ENCODE measurements around the gene ZFAND6. TPM values are rescaled to one million over a fixed set of nuclear protein-coding genes. Genes with fewer than 3 reads are reported as not detected.

Gene ZFAND6
- total RNA-seq, 2 experiments from 2014 or later, result 86.2 to 122 TPM

- Histone ChIP-seq H3K79me2 (ENCODE audit: insufficient read depth, low read depth, low read length) (peaks cover 52% of the 10 kb centered on the region; the same call in 1 of the 2 replicates), H3K4me1 (ENCODE audit: insufficient read depth, low read length, poor library complexity, severe bottlenecking) (peaks cover 3% of the 10 kb centered on the region), H3K4me2 (ENCODE audit: low read length) (no peak overlapping the region), H4K20me1 (ENCODE audit: insufficient read depth, low read length) (peaks cover 18% of the 10 kb centered on the region), H3K9me3 (ENCODE audit: low read length) (no peaks in the 10 kb centered on the region), H3K36me3 (ENCODE audit: insufficient read depth, low read length) (peaks cover 32% of the 10 kb centered on the region), H3K4me3 (ENCODE audit: low read depth, low read length, poor library complexity, severe bottlenecking) (no peak overlapping the region), H3K9me2 (ENCODE audit: insufficient read depth, low read length) (no peaks in the 10 kb centered on the region), H3K27ac (ENCODE audit: low read depth, low read length, poor library complexity, severe bottlenecking) (no peak overlapping the region), H2AFZ (ENCODE audit: low read length) (no peak overlapping the region)
- POLR2A ChIA-PET, result interaction anchor here (0.6 kb wide), 1 partner anchor 142 kb away, joined by 5 read pairs; no protein-coding TSS in a partner anchor
- no TSS peak for BruUV-seq (replicated peaks)
- no peak for TF ChIP-seq CTCF (conservative IDR thresholded peaks at IDR 0.05; ENCODE audit: low read length)
- no peak for TF ChIP-seq EZH2phosphoT487 (IDR thresholded peaks at IDR 0.05; ENCODE audit: borderline replicate concordance, low read depth, low read length)
- CTCF ChIA-PET (ENCODE audit: unreplicated experiment), result no interaction called here
- no peak for DNase-seq (ENCODE audit: low spot score)
- intact Hi-C loops (cut with micrococcal nuclease; ENCODE audit: unreplicated experiment), result no loop called here
Observed at GRCh38 chr15:80100247-80100646, 40.8 kb downstream of the ZFAND6 start.

- Histone ChIP-seq H3K9me3 (ENCODE audit: low read length) (no peaks in the 10 kb centered on the region), H2AFZ (ENCODE audit: low read length) (no peak overlapping the region), H3K4me3 (ENCODE audit: low read depth, low read length, poor library complexity, severe bottlenecking) (no peak overlapping the region), H3K27ac (ENCODE audit: low read depth, low read length, poor library complexity, severe bottlenecking) (no peak overlapping the region), H4K20me1 (ENCODE audit: insufficient read depth, low read length) (peaks cover 12% of the 10 kb centered on the region), H3K4me2 (ENCODE audit: low read length) (no peak overlapping the region), H3K36me3 (ENCODE audit: insufficient read depth, low read length) (peaks cover 28% of the 10 kb centered on the region), H3K4me1 (ENCODE audit: insufficient read depth, low read length, poor library complexity, severe bottlenecking) (no peaks in the 10 kb centered on the region), H3K79me2 (ENCODE audit: insufficient read depth, low read depth, low read length) (peaks cover 40% of the 10 kb centered on the region; the same call in 1 of the 2 replicates), H3K9me2 (ENCODE audit: insufficient read depth, low read length) (no peaks in the 10 kb centered on the region)
- TF ChIP-seq CTCF (conservative IDR thresholded peaks at IDR 0.05; ENCODE audit: low read length), result no peak
- no peak for TF ChIP-seq EZH2phosphoT487 (IDR thresholded peaks at IDR 0.05; ENCODE audit: borderline replicate concordance, low read depth, low read length)
- no peak for DNase-seq (ENCODE audit: low spot score)
- ChIA-PET POLR2A (interaction anchor here (0.6 to 1.0 kb wide), 2 partner anchors 15 to 135 kb away, joined by 3 to 4 read pairs; no protein-coding TSS in a partner anchor), CTCF (ENCODE audit: unreplicated experiment) (no interaction called here)
- intact Hi-C loops (cut with micrococcal nuclease; ENCODE audit: unreplicated experiment), result no loop called here
- BruUV-seq (replicated peaks), result no TSS peak
Observed at GRCh38 chr15:80105193-80105592, 45.7 kb downstream of the ZFAND6 start.

- H3K36me3 ChIP-seq (ENCODE audit: insufficient read depth, low read length), result peaks cover 28% of the 10 kb centered on the region
Observed at GRCh38 chr15:80105595-80105994, 46.1 kb downstream of the ZFAND6 start.

More at GRCh38 chr15:80105595-80105994, 46.1 kb downstream of the ZFAND6 start:
- TF ChIP-seq CTCF (conservative IDR thresholded peaks at IDR 0.05; ENCODE audit: low read length) (no peak), EZH2phosphoT487 (IDR thresholded peaks at IDR 0.05; ENCODE audit: borderline replicate concordance, low read depth, low read length) (no peak)
- Histone ChIP-seq H3K27ac (ENCODE audit: low read depth, low read length, poor library complexity, severe bottlenecking) (no peak overlapping the region), H3K4me3 (ENCODE audit: low read depth, low read length, poor library complexity, severe bottlenecking) (no peak overlapping the region), H4K20me1 (ENCODE audit: insufficient read depth, low read length) (peaks cover 12% of the 10 kb centered on the region), H3K9me2 (ENCODE audit: insufficient read depth, low read length) (no peaks in the 10 kb centered on the region), H3K4me1 (ENCODE audit: insufficient read depth, low read length, poor library complexity, severe bottlenecking) (no peaks in the 10 kb centered on the region), H3K9me3 (ENCODE audit: low read length) (no peaks in the 10 kb centered on the region), H2AFZ (ENCODE audit: low read length) (no peak overlapping the region), H3K79me2 (ENCODE audit: insufficient read depth, low read depth, low read length) (peaks cover 39% of the 10 kb centered on the region; the same call in 1 of the 2 replicates), H3K4me2 (ENCODE audit: low read length) (no peak overlapping the region)
- intact Hi-C loops (cut with micrococcal nuclease; ENCODE audit: unreplicated experiment), result no loop called here
- BruUV-seq (replicated peaks), result no TSS peak
- ChIA-PET POLR2A (interaction anchor here (0.6 to 1.0 kb wide), 2 partner anchors 15 to 135 kb away, joined by 3 to 4 read pairs; no protein-coding TSS in a partner anchor), CTCF (ENCODE audit: unreplicated experiment) (no interaction called here)
- DNase-seq (ENCODE audit: low spot score), result no peak

Measured in OCI-LY7 (cell line).